Subcutaneous abdominal adipose tissue (tissue), 5 donors: ENCODE data around the gene TAS2R10.
"Not testable (repeated sequence)": the region's sequence is repeated elsewhere in the genome, so short reads cannot be mapped to it uniquely, and the experiment has no call there.

Experiments
- H3K27ac ChIP-seq: one replicate; pipeline ENCODE4 v1.7.0; 2013; ENCODE audit warnings: low read depth, mild to moderate bottlenecking, inconsistent platforms, low read length, moderate library complexity
- H3K27me3 ChIP-seq, 5 donors: one replicate each; pipeline ENCODE4 v1.7.0; 2013; ENCODE audit warnings: low read length in 5 of 5, inconsistent platforms in 1 of 5; ENCODE audit not compliant: control insufficient read depth in 5 of 5, insufficient read depth in 4 of 5
- H3K36me3 ChIP-seq, 5 donors: one replicate each; pipeline ENCODE4 v1.7.0; 2013; ENCODE audit warnings: low read length in 5 of 5; ENCODE audit not compliant: control insufficient read depth in 5 of 5, insufficient read depth in 5 of 5
- H3K4me1 ChIP-seq, 5 donors: one replicate each; pipeline ENCODE4 v1.7.0; 2013; ENCODE audit warnings: low read length in 5 of 5, mild to moderate bottlenecking in 3 of 5, moderate library complexity in 1 of 5; ENCODE audit not compliant: control insufficient read depth in 5 of 5, insufficient read depth in 5 of 5
- H3K4me3 ChIP-seq, 5 donors: one replicate each; pipeline ENCODE4 v1.7.0; 2013; ENCODE audit warnings: low read length in 5 of 5, low read depth in 1 of 5
- H3K9ac ChIP-seq, 5 donors: one replicate each; pipeline ENCODE4 v1.7.0; 2013; ENCODE audit warnings: low read length in 5 of 5, mild to moderate bottlenecking in 4 of 5, moderate library complexity in 3 of 5
- H3K9me3 ChIP-seq, 5 donors: one replicate each; pipeline ENCODE4 v1.7.0; 2013; ENCODE audit warnings: low read length in 5 of 5; ENCODE audit not compliant: control insufficient read depth in 5 of 5
- donor health status: healthy.
- donor health status: healthy.
- donor health status: healthy.
- donor health status: healthy.
- donor health status: healthy.

TAS2R10 gene

DNA sequence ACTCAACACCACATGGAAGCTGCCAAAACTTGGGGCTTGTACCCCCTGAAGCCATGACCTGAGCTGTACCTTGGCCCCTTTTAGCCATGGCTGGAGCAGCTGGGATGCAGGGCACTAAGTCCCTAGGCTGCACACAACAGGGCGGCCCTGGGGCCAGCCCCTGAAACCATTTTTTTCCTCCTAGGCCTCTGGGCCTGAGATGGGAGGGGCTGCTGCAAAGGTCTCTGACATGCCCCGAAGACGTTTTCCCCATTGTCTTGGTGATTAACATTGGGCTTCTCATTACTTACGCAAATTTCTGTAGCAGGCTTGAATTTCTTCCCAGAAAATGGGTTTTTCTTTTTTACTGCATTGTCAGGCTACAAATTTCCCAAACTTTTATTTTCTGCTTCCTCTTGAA is 34.4 kb downstream of the TAS2R10 start:
- H3K9me3 ChIP-seq, H3K36me3 ChIP-seq, H3K4me1 ChIP-seq, H3K27me3 ChIP-seq, H3K9ac ChIP-seq, H3K27ac ChIP-seq, H3K4me3 ChIP-seq: not testable (repeated sequence)

DNA sequence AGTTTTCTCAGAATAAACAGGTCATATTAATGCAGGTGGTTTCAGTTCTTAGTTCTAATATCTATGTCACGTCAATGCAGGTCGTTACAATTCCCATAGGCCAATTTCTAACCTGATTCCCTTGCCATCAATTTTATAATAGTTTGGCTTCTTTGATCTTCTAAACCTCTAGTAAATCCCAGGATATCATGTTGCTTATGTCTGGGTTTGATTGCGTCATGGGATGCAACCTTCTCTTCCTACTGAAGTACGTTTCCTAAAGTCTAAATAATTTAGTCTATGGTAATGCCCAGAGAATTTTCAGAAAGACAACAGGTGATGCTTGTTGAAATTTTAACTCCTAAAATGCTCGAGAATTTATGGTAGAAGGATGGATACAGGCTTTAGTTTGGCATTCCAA is 42.9 kb downstream of the TAS2R10 start:
- H3K4me1 ChIP-seq, result no peaks in the 10 kb centered on the region
- H3K4me3 ChIP-seq, result no peak overlapping the region
- H3K9ac ChIP-seq, result no peak overlapping the region
- no peak overlapping the region for H3K27ac ChIP-seq
- H3K36me3 ChIP-seq, result no peaks in the 10 kb centered on the region
- H3K27me3 ChIP-seq, result no peaks in the 10 kb centered on the region
- no peaks in the 10 kb centered on the region for H3K9me3 ChIP-seq

DNA sequence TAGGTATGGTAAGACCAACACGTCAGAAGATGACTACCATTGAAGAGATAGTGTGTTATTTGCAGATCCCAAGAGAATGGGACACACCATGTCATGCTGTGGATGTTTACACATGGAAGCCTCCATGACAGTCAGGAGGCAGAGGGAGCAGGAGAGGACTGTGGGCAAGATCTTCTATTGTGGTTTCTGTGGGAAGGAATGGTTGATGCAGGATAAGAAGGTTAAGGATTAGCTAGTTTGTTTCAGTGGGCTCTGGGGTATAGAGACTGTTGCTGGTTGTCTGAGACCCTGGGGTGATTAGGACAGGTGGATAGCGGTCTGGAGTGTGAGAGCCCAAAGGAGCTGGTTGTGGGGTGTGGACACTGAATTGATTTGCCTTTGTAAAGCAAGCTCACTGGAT is 47.1 kb downstream of the TAS2R10 start:
- no peak overlapping the region for H3K27ac ChIP-seq
- no peaks in the 10 kb centered on the region for H3K9me3 ChIP-seq
- no peak overlapping the region for H3K4me3 ChIP-seq
- no peaks in the 10 kb centered on the region for H3K4me1 ChIP-seq
- no peaks in the 10 kb centered on the region for H3K36me3 ChIP-seq
- no peak overlapping the region for H3K9ac ChIP-seq
- H3K27me3 ChIP-seq, result peaks cover 0 to 2% (median 0%) of the 10 kb centered on the region in 5 donors
